ENCODE results near the gene LARP7.
"Not testable (repeated sequence)": the region's sequence is repeated elsewhere in the genome, so short reads cannot be mapped to it uniquely, and the experiment has no call there.

LARP7 gene

DNA sequence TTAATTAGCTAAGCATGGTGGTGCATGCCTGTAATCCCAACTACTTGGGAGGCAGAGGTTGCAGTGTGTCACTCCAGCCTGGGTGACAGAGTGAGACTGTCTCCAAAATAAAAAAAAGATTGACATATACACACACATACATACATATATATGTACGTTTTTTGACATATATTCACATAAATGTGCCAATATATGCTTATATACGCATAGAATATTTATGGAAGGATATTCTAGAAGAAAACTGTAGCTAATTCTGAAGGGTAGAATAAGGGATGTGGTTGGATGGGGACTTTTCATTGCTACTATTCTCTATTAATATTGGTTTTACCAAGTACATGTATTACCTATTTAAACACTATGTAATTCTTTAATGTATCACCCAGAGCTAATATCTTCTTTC lies 20.0 kb upstream of the LARP7 start:
- TF ChIP-seq, protein P1, sequence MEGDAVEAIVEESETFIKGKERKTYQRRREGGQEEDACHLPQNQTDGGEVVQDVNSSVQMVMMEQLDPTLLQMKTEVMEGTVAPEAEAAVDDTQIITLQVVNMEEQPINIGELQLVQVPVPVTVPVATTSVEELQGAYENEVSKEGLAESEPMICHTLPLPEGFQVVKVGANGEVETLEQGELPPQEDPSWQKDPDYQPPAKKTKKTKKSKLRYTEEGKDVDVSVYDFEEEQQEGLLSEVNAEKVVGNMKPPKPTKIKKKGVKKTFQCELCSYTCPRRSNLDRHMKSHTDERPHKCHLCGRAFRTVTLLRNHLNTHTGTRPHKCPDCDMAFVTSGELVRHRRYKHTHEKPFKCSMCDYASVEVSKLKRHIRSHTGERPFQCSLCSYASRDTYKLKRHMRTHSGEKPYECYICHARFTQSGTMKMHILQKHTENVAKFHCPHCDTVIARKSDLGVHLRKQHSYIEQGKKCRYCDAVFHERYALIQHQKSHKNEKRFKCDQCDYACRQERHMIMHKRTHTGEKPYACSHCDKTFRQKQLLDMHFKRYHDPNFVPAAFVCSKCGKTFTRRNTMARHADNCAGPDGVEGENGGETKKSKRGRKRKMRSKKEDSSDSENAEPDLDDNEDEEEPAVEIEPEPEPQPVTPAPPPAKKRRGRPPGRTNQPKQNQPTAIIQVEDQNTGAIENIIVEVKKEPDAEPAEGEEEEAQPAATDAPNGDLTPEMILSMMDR (conservative IDR thresholded peaks at IDR 0.05) = no peak
- H3K27ac ChIP-seq = no peak overlapping the region

DNA sequence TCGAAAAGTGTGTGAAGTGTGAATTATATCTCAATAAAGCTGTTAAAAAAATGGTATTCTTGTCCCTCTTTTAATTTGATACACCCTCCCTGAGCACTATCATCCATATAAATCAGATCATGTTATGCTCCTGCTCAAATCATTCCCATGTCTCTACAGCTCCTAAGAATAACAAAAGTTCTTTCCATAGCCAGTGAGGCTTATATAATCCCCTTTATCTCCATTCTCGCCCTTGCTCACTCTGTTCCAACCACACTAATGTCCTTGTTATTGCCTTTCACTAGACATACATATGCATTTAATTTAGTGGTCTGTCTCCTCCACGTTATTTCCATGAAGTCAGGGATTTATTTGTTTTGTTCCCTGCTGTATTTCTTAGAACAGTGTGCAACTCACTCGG lies 10.7 kb upstream of the LARP7 start:
- TF ChIP-seq, protein P1 (conservative IDR thresholded peaks at IDR 0.05) = no peak
- no peak overlapping the region for H3K27ac ChIP-seq

DNA sequence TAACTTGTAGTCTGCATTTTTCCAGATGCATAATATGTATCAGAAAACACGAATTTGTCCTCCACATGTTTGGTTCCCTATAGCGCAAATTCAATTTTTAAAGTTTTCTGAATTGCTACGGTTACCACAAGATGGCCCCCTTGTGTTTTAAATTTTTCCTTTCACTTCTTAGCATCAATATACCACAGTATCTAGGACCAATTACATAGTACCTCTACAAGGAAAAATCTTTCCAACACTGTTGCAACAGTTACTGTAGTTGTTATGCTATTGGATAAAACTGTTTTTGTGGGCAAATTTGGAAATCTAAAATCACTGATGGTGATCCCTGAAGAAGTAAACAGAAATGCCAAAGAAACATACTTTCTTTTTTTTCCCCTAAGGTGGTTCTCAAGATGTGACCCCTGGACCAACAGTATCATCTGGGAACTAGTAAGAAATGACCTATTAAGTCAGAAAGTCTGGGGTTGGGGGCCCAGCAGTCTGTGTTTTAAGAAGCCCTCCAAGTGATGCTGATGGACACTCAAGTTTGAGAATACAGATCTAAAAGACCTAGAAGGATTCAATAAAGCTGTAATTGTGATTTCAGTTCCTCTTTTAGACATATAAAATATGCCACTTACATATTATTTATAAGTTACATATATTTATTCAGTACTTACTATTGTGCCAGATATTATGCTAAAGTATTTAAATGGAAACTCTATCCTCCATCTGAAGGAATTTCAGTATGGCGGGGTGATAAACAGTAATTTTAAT lies 3.3 kb upstream of the LARP7 start:
- TF ChIP-seq, protein P1 (conservative IDR thresholded peaks at IDR 0.05) = peak; percentile 70

DNA sequence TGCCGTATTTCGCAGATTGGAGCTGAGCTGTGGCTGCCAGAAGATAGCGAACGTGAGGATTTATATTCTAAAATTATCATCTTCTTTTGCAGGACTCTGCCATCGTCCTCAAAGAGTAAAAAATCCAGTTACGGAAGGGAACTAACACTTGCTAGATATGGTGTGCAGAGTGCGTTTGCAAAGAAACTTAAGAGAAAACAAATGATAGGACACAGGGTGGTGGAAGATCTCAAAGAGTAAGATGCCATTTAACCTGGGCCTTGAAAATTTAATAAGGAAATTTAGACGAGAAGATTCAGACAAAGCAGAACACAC lies 566 bp downstream of the LARP7 start:
- peak overlapping the region; percentile 90 for H3K27ac ChIP-seq
- TF ChIP-seq, protein P1 (conservative IDR thresholded peaks at IDR 0.05) = peak; percentile 31

More for the DNA sequence above, 3.3 kb upstream of the LARP7 start:
- H3K27ac ChIP-seq = no peak overlapping the region

DNA sequence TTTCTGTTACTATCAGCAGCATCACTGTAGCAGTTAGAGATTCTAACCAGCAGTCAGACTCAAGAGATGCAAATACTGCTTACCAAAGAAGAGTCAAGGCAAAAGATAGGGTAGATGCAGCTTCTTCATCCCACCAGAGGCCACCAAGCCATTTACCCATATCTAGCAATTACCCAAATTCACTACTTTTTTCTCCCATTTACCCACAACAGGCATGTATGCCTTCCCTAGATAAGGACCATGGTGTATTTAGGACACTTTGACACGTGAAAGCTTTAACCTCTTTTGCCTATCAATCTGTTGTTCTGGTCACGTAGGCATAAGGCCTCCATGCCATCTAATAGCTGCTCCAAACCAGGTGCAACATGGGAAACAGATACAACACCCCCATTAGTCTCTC lies 5.6 kb downstream of the LARP7 start:
- H3K27ac ChIP-seq = no peak overlapping the region
- TF ChIP-seq, protein P1 (conservative IDR thresholded peaks at IDR 0.05) = no peak

DNA sequence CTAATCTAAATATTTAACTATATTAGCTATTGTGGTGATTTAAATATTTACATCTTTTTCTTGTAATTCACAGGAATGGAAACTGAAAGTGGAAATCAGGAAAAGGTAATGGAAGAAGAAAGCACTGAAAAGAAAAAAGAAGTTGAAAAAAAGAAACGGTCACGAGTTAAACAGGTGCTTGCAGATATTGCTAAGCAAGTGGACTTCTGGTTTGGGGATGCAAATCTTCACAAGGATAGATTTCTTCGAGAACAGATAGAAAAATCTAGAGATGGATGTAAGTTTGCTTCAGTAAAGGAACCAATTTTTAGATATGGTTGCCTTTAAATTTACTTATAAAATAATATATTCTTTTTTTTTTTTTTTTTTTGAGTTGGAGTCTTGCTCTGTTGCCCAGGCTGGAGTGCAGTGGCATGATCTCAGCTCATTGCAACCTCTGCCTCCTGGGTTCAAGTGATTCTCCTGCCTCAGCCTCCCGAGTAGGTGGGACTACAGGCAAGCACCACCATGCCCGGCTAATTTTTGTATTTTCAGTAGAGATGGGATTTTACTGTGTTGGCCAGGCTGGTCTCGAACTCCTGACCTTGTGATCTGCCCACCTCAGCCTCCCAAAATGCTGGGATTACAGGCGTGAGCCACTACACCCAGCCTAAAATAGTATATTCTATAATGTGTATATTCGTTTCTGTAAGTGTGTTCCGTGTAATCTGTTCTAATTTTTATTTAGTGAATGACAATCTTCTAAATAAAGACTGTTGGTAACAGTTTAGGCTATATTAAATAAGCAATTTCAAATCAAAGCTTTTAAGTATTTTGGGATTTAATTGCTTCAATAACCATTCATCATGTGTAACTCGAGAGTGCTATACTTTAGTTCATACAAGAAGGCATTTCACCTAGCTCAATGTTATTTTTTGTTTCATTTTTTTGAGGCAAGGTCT lies 7.9 kb downstream of the LARP7 start:
- not testable (repeated sequence) for H3K27ac ChIP-seq

DNA sequence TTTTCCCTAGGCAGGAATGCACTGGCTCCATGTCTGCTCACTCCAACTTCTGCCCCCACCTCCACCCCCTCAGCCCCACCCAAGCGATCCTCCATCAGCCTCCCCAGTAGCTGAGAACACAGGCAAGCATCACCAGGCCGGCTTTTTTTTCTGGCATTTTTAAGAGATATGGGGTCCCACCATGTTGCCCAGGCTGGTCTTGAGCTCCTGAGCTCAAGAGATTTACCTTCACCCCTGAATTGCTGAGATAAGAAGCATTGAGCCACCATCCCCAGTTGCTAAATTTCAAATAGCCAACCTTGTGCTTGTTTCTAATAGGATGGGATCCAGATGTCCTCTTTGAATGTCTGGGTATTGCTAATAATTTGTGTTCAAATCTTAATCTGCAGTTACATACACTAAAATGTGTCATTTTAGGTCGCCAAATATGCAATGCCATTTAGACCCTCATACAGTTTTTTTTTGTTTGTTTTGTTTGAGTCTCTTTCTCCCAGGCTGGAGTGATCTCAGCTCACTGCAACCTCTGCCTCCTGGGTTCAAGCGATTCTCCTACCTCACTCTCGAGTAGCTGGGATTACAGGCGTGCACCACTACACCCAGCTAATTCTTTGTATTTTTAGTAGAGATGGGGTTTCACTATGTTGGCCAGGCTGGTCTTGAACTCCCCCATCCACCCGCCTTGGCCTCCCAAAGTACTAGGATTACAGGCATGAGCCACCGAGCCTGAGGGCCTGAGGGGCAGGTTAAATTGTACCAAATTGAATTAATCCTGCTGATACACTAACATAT lies 8.8 kb downstream of the LARP7 start:
- TF ChIP-seq, protein P1 (conservative IDR thresholded peaks at IDR 0.05) = no peak

More for the DNA sequence above, 8.8 kb downstream of the LARP7 start:
- no peak overlapping the region for H3K27ac ChIP-seq

Data from VCaP (cell line).